Adrenal gland (tissue), 5 donors: ENCODE measurements around the gene TBX1.

Experiments used
- CTCF ChIP-seq, 6 experiments: fragments of 450-650 bp in 4 of 6; fragments of 200-600 bp in 2 of 6; sonication (generic) in 1 of 6; IDR thresholded peaks; 1 replicate in 5 of 6; 2 replicates in 1 of 6; pipeline versions ENCODE4 v1.5.1 to v1.8.0; 2016 to 2021; ENCODE audit warnings: antibody characterized with exemption in 6 of 6, mild to moderate bottlenecking in 2 of 6, moderate library complexity in 1 of 6
- POLR2A ChIP-seq, 2 donors: fragments of 450-650 bp; IDR thresholded peaks; one replicate each; pipeline ENCODE4 v1.6.1; 2017; ENCODE audit warnings: antibody characterized with exemption in 2 of 2, mild to moderate bottlenecking in 2 of 2, moderate library complexity in 1 of 2
- donor health status: DM: no; HTN: no; CAD: no.

GRCh38 chr22:19788661-19789225 lies 28.2 kb downstream of the TBX1 start:
- TF ChIP-seq CTCF (IDR thresholded peaks at IDR 0.05) = no peak
- no peak for TF ChIP-seq POLR2A (IDR thresholded peaks at IDR 0.05)
